Naive B cell (primary cell): ENCODE results near the gene OPHN1. TPM values are rescaled to one million over a fixed set of nuclear protein-coding genes. Genes with fewer than 3 reads are reported as not detected.

Source experiments
- ATAC-seq, 2 donors: fragments of 150-1000 bp; cut with Tn5 transposase; 2 replicates each; pipeline ENCODE4 v1.10.0; 2021; ENCODE audit warnings: low read depth in 2 of 2, mild to moderate bottlenecking in 2 of 2, moderate library complexity in 2 of 2
- DNase-seq: peaks from one replicate; pipeline ENCODE4 v3.0.0; 2022
- H3K27ac Mint-ChIP-seq, 6 donors: one replicate each; pipeline ENCODE4 v1.8.0; 2020 to 2022; ENCODE audit warnings: mild to moderate bottlenecking in 6 of 6, mixed read lengths in 6 of 6, moderate library complexity in 5 of 6, inconsistent platforms in 2 of 6
- H3K27me3 Mint-ChIP-seq, 3 donors: one replicate each; pipeline ENCODE4 v1.8.0; 2021 to 2022; ENCODE audit warnings: mixed read lengths in 3 of 3, mild to moderate bottlenecking in 1 of 3
- H3K36me3 Mint-ChIP-seq, 2 donors: one replicate each; pipeline ENCODE4 v1.8.0; 2020 to 2022; ENCODE audit warnings: mixed read lengths in 2 of 2, inconsistent platforms in 1 of 2, mild to moderate bottlenecking in 1 of 2
- H3K4me1 Mint-ChIP-seq, 3 donors: one replicate each; pipeline ENCODE4 v1.8.0; 2020 to 2022; ENCODE audit warnings: mixed read lengths in 3 of 3, inconsistent platforms in 1 of 3, mild to moderate bottlenecking in 1 of 3, moderate library complexity in 1 of 3
- H3K4me3 Mint-ChIP-seq, 8 donors: one replicate each; pipeline ENCODE4 v1.8.0; 2020 to 2022; ENCODE audit warnings: mild to moderate bottlenecking in 8 of 8, mixed read lengths in 8 of 8, moderate library complexity in 8 of 8, inconsistent platforms in 2 of 8
- H3K9me3 Mint-ChIP-seq, 7 donors: one replicate each; pipeline ENCODE4 v1.8.0; 2020 to 2022; ENCODE audit warnings: mixed read lengths in 7 of 7, mild to moderate bottlenecking in 5 of 7, inconsistent platforms in 2 of 7, moderate library complexity in 1 of 7
- polyA plus RNA-seq, 6 donors: library from polyadenylated mRNA; unstranded; fragments of 300-500 nt; fragmentation: Illumina TruSeq; gene quantifications; one replicate each; pipeline ENCODE4 v1.2.3, GENCODE V29; 2021; ENCODE audit warnings: low read depth in 6 of 6

OPHN1 gene
- polyA plus RNA-seq, 6 donors from 2014 or later = 0.51 TPM; not detected in 5

DNA sequence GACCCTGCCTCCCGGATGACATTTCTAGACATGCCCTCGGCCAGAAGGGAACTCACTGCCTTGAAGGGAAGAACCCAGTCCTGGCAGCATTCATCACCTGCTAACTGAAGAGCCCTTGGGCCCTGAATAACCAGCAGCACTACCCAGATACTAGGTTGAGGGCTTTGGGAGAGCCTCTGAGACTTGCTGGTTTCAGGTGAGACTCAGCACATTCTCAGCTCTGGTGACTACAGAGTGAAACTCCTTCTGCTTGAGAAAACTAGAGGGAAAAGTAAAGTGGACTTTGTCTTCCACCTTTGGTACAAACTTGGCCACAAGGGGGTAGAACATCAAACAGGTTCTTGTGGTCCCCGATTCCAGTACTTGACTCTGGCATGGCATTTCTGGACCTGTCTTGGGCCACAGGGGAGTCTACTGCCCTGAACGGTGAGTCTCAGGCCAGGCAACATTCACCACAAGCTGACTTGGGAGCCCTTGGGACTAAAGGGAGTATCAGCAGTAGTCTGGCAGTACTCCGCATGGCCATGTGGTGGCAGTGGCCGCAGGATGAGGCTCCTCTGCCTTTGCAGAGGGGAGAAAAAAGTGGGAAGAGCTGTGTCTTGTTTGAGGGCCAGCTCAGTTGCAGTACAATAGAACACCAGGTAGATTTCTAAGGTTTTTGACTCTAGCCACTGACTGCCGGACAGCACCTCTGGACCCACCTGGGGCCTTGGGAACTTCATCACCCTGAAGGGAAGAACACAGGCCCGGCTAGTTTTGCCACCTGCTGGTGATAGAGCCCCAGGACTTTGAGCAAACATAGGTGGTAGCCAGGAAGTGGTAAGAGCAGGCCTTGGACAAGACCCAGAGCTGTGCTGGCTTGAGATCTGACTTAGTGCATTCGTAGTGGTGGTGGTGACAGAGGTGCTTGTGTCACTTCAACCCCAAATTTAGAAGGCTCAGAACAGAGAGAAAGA lies 414.8 kb downstream of the OPHN1 start:
- DNase-seq (no peak), ATAC-seq (no peak)
- H3K27ac Mint-ChIP-seq = no peak overlapping the region
- peaks cover 0 to 6% of the 10 kb centered on the region in 2 donors for H3K36me3 Mint-ChIP-seq
- H3K27me3 Mint-ChIP-seq = no peaks in the 10 kb centered on the region
- no peak overlapping the region for H3K4me3 Mint-ChIP-seq
- H3K9me3 Mint-ChIP-seq = peaks cover 0 to 10% (median 6%) of the 10 kb centered on the region in 7 donors
- no peaks in the 10 kb centered on the region for H3K4me1 Mint-ChIP-seq

DNA sequence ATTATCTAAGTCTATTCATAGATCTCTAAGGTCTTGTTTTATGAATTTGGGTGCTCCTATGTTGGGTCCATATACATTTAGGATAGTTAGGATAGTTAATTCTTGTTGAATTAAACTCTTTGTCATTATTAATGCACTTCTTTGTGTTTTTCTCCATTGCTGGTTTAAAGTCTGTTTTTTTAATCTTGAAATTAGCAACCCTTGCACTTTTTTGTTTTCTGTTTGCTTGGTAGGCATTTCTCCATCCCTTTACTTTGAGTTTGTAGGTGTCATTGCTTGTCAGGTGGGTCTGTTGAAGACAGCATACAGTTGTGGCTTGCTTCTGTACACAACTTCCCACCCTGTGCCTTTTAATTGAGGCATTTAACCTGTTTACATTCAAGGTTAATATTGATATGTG lies 434.8 kb downstream of the OPHN1 start:
- H3K9me3 Mint-ChIP-seq = peaks cover 5 to 42% (median 27%) of the 10 kb centered on the region in 7 donors
- no peaks in the 10 kb centered on the region for H3K36me3 Mint-ChIP-seq
- no peak overlapping the region for H3K27ac Mint-ChIP-seq
- no peaks in the 10 kb centered on the region for H3K27me3 Mint-ChIP-seq
- no peaks in the 10 kb centered on the region for H3K4me1 Mint-ChIP-seq
- H3K4me3 Mint-ChIP-seq = no peak overlapping the region
- no peak for DNase-seq
- ATAC-seq = no peak

Other genes with a start within 250 kb of the OPHN1 start
- gene YIPF6, start 65.6 kb upstream of the OPHN1 start, polyA plus RNA-seq = 10 to 100 TPM; 12.7 to 25.2 (median 19.8) TPM
- not detected for gene STARD8, start 214.2 kb upstream of the OPHN1 start, polyA plus RNA-seq